GM10266 (cell line): Measurements from ENCODE around the gene SLCO4A1.

ENCODE experiments used
- DNase-seq: peaks from one replicate; pipeline ENCODE4 v3.0.0; 2012; ENCODE audit errors: extremely low spot score
- CTCF ChIP-seq: IDR thresholded peaks from 2 replicates; pipeline ENCODE4 v1.5.1; 2012; ENCODE audit warnings: mild to moderate bottlenecking, low read depth; ENCODE audit not compliant: control insufficient read depth, insufficient read depth; ENCODE audit errors: missing control alignments

The SLCO4A1 gene

DNA sequence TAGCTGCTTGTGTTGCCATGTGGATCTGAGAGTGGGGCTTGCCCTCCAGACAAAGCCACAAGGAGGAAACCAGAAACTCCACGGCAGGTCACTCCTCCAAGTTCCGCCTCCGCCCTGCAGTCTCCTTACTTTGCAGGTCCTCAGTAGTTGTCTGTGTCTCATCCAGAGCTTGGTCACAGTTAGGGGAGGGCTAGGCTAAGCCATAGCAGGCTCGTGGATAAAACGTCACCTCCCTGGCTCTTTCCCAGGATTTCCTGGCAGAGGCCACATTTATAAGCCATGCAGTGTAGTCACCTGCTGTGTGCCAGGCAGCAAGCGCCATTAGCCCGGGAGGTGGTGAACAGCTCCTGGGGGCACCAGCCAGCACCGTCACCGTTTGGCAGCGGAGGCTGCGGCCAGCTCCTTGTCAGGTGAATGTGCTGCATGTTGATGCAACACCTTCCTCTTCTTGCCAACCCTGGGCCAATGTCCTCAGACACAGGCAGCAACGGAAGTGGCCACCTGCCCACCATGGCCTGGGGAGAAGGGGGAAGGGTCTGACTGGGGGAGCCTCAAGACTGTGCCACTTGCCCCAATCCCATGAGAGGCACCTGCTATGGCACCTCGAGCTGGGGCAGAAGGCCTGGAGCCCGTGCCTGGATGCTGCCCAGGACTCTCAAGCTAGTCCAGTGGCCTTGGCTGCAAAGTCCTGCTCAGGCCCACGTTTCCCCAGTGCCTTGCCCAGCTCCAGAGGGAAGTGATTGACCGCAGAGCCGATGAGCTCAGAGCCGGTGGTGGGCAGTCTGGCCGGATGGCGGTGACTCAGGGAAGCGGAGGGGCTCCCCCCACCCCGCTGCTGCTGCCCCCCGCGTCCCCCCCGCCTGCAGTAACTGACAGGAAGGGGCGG is 39.0 kb upstream of the SLCO4A1 start:
- DNase-seq = peak; percentile 67
- no peak for TF ChIP-seq CTCF

DNA sequence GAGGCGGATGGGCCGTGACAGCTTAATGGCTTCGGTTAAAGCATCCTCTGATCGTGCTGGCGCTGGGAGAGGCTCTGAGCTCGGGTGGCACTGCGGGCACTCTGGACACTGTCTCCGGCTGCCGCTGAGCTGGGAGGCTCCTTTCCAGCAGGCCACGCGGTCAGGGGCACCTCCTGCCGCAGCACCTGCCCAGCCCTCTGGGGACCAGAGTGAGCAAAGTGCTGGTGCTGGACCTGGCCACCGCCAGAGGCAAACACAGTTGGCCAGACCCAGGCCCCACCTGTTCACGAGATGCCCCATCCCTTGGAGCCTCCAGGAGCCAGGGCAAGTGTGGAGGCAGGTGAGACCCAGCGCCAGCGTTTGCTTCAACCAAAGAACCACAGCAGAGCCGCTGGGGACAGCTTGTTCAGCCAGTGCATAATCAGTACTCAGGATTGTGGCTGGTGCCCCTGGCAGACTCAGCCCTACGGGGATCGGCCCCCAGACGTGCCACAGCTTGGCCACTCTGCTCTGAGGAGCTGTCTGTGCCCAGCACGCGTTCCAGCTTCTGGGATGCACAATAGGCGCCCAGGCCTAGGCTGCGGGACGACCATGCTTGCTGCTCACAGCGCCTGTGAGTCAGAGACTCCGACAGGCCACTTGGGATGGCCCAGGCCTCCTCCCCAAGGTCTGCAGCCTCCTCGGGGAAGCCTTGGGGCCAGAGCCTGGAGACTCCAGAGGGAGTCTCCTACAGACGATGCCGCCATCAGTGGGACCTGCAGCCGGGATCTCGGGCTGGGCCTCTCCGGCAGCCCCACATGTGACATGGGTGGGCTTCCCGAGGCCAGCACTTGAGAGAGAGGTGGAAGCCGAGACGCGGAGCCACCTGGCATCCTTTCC is 38.2 kb upstream of the SLCO4A1 start:
- no peak for TF ChIP-seq CTCF
- no peak for DNase-seq

DNA sequence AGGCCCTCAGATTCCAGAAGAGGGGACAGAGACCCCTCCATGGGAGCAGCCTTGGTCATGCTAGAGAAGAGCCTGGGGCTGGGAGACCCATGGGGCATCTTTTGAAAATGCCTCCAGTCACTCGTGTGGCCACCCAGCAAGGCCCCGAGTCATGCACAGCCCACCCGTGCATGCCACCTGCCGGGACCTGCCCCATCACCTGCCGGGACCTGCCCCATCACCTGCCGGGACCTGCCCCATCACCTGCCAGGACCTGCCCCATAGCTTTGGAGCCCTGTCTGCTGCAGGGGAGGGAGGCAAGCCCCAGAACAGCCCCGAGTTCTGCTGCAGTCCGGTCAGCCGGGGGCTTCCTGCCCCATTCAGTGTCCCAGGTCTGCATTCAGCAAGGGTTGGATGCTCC is 37.5 kb upstream of the SLCO4A1 start:
- no peak for DNase-seq
- no peak for TF ChIP-seq CTCF

- no peak for TF ChIP-seq CTCF
- DNase-seq = no peak
Observed at GRCh38 chr20:62605236-62605943, 36.9 kb upstream of the SLCO4A1 start.

DNA sequence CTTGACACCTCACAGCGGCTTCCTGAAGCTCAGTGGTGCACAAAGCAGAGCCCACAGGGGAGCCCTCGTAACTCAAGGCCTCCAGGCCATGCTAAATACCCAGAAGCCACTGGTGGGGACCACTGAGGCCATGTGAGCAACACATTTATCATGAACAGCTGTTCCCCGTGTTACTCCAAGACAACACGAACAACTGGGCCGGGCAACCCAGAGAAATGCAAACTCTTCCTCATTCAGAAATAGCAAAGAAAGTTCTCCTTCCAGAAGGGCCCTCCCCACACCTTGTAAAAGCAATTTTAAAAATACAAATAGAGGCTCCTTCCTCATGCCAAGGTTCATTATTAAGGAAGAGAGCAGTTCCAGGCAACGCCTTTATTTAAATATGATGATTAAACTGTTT is 36.3 kb upstream of the SLCO4A1 start:
- no peak for TF ChIP-seq CTCF
- no peak for DNase-seq

DNA sequence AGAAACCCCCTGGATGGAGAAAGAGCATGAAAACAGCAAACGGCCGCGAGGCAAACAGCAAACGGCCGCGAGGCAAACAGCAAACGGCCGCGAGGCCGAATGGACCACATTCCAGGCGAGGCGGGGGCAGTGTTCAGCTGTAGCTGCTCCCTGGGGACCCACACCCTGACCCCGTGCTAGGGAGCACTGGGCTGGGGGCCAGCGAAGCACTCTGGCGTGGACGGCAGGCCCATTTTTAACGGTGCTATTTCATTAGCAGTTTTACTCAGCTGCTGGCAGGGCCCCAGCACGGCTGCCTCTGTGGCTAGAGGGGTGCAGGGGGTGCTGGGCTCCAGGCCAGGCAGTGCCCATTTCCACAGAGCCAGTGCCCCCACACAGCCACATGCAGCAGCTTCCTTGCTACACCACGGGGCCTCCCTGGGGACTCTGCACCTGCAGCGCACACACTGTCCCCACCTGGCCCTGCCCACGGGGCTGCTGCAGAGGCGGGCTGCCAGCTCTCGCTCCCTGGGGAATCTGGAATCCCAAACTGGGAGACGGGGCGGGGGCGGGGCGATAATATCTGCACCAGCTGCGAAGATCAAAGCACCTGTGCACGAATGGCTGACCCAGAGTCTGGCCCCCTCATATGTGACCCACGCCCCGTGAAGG is 35.6 kb upstream of the SLCO4A1 start:
- DNase-seq = no peak
- no peak for TF ChIP-seq CTCF
